Activated gamma-delta T cell treated with Interleukin-2 at 50 U/mL for 16 hours (primary cell): Measurements from ENCODE around the gene CAMK2B.
"Not testable (repeated sequence)": the region's sequence is repeated elsewhere in the genome, so short reads cannot be mapped to it uniquely, and the experiment has no call there.

Source experiments
- DNase-seq: peaks from one replicate; pipeline ENCODE4 v3.0.0-alpha.2; 2020

The CAMK2B gene

DNA sequence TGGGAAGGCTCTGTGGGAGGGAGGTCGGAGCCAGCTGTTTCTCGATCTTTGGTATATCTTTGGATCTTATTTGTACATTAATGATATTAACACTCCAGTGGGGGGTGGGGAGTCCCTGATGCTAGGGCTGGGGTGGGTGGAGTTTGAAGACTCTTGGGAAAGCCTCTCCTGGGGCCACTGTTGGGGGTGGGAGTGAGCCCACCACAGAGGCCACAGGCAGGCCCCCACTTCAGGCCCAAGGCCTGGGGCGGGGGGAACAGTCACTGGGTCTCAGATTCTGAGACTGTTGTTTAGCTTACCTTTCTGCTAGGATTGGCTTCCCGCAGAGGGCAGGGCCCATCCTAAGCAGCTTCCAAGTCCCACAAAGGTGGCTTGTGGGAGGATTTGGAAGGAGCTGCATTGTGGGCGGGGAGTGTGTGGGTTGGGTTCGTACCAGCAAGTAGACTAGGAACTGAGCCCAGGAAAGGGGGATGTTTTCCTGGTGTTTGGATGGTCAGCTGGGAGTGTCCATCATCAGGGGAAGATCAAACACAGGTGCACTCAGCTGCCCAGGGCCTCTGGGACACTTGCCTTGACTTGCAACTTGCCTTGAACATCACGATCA is 112.7 kb downstream of the CAMK2B start:
- no peak for DNase-seq

DNA sequence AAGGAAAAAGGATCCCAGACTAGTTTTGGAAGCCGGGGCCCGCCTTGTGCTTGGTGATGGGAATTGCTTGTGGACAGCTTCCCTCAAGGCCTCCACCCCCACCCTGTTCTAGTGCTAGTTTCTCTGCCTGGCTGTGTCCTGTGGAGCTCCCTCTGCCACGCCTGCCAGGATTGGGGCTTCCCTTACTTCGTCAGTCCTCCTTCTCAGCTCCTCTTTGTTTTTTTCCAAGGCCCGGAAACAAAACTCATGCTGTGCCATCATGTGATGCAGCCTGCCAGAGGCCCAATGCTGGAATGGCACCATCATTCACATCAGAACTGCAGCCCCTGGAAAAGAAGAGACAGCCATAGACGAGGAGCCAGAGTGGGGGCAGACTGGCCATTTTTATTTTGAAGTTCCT is 113.4 kb downstream of the CAMK2B start:
- no peak for DNase-seq

DNA sequence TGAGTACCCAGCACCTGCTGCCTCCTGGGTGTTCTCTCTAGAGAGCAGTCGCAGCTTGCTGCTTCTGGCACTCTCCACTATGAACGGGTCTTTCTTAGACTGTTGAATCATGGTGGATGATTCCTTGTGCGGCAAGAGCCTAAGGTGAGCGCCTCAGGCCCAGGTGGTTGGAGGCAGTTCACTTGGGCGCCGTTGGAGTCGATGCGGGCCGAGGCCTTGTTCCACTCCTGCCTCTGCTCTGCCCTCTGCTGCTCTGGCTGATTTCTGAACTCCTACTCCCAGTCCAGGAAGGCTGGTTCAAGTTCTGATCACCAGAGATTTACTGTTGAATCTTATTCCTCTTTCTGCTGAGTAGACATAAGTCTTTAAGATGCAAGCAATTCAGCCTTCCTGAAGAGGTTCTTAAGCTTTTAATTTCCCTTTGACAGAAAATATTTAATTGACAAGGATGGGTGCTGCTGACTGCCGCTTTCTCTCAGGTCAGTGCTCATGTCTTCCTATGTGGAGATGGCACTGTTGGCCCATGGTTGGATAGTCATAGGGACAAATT is 114.2 kb downstream of the CAMK2B start:
- DNase-seq = no peak

DNA sequence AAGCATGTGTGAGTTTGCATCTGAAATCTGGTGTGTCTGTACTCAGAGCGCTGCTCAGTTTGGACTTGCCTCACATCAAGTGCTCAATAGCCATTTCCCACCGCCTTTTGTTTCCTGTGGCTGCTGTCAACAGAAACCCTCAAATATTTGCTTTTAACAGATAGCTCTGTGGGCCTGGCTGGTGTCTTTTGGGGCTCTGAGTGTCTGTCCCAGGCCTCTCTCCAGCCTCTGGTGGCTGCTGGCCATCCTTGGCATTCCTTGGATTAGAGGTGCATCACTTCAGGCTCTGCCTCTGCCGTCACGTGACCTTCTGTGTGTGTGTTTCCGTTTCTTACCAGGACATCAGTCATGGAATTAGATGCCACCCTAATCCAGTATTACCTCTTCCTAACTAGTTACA is 115.3 kb downstream of the CAMK2B start:
- no peak for DNase-seq

DNA sequence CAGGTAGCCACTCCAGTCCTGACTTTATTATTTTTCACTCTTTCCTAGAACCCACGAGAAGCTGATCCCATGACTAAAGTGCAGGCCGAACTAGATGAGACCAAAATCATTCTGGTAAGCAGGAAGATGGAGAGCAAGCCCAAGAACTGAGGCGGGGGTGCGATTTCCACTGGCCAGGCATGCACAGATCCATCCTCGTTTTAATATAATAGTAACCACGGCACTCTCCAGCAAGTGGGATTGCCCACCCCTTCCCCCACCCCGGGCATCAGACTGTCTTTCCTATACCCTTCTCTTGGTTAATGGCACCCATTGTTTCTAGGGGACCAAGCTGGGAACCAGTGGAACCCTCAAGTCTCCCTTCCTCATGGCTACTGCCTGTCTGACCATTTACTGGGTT is 117.3 kb downstream of the CAMK2B start:
- no peak for DNase-seq

DNA sequence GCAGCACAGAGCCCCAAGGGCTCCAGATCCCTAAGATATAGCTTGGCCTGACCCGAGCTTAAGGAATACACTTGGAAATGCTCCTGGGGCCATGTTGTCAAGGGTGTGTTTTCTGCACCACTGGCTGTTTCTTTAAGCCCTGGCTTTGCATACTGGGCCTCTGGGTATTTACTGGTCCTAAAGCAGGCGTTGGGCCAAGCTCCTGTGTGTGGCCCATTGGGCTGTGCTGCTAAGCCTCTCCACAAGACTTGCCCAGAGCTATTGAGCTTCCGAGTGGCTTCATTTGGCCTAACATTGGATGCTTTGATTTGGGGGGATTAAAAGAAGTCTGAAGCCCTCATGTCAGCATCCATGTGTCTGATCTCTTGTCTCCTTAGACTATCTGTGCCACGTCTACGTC is 119.4 kb downstream of the CAMK2B start:
- no peak for DNase-seq

DNA sequence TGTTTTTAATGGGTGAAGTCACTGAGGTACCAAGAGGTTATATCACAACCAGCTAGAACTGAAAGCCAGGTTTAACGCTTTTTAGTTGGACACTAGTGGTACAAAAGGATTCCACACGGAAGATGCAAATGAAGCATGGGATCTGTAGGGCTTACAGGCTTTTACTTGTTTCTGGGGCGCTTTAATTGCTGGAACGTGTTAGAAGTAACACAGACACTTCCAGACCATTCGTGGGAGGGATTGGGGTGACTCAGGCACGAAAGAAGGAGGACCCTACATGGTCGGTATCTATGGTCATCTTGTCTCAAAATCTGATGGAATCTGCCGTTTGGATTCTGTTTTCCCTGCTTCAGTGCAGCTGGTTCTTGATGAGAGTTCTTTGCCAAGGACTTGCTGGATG is 123.6 kb downstream of the CAMK2B start:
- no peak for DNase-seq

DNA sequence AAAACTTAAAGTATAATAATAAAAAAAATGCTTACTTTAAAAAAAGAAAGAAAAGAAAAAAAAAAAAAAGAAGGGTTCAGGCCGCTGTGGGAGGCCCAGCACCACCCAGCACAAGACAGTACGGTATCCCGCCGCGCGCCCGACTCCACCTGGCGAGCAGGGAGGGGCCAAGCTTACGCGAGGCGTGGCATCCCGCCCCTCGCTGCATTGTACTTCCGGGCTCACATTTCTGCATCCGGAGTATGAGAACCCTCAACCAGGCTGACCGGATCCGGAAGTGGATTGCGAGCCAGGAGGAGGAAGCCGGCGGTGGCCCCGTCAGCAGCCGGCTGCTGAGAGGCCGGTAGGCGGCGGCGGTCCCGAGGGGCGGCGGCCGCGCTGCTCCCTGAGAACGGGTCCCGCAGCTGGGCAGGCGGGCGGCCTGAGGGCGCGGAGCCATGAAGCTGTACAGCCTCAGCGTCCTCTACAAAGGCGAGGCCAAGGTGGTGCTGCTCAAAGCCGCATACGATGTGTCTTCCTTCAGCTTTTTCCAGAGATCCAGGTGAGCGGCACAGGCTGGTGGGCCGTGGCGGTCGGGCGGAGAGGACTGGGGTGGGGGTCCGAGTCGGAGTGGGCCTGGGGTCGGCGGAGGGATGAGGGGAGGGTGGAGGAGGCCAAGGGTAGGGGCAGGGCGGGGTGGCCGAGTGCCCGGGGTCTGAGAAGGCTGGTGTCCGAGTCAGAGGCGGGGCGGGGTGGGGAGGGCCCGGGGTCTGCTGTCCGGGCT is 124.5 kb downstream of the CAMK2B start, which contains the start of gene YKT6:
Gene YKT6, plus strand, starts transcription at position 280 of the 763 bp plus-strand sequence. Its CDS starts 158 bp downstream, at position 438.
- peak; percentile 93 for DNase-seq

DNA sequence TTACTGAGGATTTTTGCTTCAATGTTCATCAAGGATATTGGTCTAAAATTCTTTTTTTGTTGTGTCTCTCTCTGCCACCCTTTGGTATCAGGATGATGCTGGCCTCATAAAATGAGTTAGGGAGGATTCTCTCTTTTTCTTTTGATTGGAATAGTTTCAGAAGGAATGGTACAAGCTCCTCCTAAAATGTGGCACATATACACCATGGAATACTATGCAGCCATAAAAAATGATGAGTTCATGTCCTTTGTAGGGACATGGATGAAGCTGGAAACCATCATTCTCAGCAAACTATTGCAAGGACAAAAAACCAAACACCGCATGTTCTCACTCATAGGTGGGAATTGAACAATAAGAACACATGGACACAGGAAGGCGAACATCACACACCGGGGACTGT is 125.2 kb downstream of the CAMK2B start:
- not testable (repeated sequence) for DNase-seq

DNA sequence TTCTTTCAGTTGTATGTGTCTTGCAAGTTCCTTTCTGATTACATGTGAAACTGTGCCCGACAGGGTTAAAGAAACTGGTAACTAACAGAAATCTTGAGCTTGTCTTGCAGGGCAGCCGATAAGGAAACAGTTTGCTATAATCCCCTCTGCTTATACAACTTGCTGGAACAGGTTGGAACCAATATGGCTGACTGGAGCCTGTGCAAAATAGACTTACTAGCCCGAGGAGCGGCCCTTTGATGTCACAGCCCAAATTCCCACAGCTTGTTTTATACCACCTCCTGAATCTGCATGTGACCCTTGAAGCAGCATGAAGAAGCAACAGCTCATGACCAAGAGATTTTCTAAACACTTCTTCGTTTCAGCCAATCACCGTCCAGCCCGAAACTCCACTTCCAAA is 127.9 kb downstream of the CAMK2B start:
- no peak for DNase-seq

DNA sequence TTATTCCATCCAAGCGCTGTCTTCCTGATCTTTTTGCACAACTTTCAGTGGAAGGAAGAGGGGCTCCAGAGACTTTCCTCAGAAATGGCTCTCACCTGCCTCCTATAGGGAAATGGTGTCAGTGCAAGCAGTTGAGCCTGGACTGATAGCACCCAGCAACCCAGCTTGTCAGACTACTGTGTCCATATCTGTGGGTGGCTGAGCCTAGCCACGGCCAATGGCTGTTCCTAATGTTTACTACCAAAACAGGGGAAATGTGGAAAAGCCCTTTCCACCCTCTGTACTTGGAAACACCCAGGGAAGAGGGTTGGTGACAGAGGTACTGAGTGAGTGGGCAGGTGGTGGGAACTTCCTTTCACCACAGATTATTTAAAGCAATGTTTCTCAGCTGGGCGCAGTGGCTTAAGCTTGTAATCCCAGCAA is 128.9 kb downstream of the CAMK2B start:
- DNase-seq = no peak

DNA sequence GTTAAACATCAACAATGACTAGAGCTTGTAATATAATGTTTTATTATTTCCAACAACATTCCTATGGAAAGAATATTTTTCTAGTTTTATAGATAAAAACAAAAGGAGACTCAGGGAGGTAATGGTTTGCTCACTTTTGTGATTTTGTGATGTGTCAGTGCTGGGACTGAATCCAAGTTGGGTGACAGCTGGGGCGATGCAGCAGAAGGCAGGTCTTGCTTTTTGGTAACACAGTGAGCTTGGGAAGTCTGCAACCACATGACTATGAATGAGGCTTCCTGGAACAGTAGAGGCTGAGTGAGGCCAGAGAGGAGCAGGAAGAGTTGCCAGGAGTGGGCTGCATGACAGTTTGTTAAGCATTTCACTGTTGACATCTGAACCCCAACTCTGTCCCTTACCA is 129.5 kb downstream of the CAMK2B start:
- no peak for DNase-seq

DNA sequence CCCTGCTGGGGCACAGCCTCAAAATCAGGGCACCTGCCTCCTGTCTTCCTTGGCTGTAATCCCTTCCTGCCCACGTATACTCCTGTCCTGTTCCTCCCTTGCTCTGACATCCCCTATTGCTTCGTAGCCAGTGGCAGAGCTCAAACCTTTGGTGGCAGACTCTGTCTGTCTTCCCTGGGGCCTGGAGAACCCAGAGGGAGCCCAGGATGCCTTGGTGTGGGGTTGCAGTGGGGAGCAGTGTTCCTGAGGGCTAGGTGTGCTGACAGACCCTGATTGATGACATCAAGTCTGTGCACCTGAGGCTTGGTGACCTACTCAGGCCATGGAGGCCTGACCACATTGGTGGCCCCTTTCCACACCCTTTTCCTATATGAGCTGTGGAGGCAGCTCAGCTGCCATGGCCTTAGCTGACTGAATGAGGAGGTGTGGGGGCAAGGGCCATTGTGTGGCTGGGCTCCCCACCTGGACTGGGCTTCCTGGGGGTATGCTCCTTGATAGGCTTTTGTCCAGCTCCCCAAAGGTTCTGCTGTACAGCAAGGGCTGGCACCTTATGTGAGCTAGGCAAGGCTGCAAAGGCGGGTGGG is 130.7 kb downstream of the CAMK2B start:
- DNase-seq = no peak

DNA sequence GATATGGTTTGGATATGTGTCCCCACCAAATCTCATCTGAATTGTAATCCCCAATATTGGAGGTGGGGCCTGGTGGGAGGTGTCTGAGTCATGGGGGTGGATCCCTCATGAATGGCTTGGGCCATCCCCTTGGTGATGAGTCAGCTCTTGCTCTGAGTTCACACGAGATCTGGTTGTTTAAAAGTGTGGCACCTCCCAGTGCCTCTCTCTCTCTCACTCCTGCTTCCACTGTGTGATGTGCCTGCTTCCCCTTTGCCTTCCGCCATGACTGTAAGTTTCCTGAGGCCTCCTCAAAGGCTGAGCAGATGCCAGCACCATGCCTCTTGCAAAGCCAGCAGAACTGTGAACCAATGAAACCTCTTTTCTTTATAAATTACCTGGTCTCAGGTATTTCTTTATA is 131.3 kb downstream of the CAMK2B start:
- no peak for DNase-seq

DNA sequence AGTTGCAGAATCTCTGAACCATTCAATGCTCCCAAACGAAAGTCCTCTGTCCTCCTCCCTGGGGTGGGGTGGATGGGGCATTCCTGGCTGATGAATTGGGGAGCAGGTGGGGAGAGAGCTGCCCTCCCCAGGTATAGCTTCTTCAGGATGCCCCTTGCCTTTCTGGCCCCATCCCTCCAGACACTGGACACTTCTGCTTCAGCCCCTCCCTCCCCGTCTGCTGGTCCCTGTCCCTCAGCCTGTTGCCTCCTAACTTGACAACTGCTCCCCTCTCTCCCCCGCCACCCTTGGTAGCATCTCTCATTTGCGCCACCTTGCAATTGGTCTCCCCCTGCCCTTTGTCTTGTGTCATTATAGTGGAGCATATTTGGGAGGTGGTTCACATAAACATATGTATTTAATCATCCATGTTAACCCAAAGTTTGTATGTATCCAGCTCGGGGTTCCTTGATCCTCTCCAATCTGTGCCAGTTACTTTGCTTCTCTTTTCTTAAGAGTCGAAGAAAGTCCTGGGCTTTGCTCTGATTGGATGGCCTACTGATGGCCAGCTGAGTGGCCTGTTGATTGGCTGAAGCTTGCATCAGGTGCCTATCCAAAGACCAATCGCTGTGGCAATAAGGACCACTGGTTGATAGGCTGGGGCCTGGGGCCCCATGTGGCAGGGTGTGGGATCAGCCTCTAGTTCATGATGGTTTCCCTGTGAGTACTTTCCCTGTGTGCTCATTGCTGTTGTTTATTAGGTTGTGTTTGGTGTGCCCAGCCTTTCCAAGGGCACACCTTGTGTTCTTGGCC is 132.2 kb downstream of the CAMK2B start:
- no peak for DNase-seq

DNA sequence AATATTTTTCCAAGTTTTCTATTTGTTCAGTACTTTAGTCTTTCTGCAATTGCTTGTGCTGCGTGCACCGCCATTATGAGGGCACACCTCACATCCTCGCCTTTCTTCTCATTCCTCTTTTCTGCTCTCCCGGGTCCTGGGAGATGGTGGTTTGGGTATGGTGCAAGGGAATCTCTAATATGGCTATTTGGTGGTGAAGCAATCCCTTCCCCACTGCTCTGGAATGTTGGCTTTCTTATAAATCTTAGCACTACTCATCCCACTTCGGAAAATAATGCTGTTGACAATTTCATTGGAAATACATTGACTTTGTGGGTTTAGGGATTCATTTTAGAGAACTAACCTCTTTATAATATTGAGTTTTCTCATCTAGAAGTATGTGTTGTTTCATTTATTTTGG is 134.2 kb downstream of the CAMK2B start:
- no peak for DNase-seq

DNA sequence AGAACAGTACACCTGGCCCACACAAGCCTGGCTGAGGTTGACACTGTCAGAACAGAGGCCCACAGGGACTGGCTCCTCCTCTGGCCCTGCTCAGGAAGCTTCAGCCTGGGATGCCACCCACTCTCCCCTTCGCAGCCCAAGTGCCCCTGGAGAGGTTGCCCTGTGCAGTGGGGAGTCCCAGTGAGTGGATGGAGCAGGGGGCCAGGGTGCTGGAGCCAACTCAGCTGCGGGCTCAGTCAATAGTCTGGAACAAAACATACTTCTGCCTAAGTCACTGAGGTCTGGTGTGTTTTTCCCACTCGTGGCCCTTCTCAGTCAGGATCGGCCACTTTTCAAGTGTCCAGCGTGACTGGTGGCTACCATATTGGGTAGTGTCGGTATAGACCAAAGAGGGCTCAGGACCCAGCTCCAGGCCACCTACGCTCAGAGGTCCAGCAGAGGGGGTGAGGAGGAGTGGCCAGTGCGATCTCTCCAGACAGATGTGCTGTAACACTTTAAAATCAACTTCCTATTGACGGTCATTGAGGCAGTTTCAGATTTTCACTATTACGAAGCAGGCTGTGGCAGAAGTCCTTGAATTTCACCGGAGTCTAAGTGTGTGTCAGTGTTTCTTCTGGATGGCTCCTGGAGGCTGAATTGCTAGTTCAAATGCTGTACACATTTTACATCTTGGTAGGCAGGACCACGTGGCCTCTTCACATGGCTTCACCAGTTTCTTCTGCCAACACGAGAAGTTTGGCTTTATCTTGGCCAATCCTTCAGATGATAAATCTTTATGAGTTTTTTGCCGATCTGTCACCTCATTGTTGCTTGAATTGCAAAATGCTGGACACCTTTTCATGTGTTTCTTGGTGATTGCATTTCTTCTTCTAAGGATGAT is 135.2 kb downstream of the CAMK2B start:
- no peak for DNase-seq

DNA sequence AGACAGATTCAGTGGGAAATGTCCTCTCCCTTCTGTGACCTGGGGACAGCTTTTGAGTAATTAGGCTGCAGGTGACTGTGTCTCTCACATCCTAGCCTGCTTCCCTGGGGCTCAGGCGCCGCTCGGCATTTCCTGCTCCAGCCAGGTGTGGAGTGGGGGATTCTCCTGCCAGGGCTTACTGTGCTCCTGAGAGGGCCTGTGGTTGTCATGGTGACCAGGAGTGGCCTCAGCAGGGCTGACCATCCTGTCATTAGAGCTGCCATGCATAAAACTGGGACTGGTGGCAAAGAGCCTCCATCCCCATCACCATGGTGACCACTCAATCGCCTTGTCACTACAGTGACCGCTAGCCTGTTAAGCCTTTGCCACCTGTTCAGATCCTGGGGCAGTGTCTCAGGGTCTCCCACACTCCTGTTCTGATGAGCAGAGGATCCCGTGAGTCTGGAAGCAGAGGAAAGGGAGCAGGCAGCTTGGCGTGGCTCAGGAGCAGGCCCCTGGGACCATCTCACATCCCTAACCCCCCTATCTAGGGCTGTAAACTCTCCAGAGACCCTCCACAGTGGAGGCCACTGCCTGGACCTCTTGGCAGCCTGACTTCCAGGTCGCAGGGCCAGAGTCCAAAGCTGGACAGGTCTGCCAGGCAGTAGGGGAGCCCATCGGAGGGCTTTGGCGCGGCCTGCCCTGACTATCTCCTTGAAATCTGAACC is 136.0 kb downstream of the CAMK2B start, which contains the start of gene GCK:
Gene GCK, minus strand, starts transcription at position 154 of the 707 bp plus-strand sequence. CDS start 486 bp downstream, outside the sequence.
- no peak for DNase-seq

DNA sequence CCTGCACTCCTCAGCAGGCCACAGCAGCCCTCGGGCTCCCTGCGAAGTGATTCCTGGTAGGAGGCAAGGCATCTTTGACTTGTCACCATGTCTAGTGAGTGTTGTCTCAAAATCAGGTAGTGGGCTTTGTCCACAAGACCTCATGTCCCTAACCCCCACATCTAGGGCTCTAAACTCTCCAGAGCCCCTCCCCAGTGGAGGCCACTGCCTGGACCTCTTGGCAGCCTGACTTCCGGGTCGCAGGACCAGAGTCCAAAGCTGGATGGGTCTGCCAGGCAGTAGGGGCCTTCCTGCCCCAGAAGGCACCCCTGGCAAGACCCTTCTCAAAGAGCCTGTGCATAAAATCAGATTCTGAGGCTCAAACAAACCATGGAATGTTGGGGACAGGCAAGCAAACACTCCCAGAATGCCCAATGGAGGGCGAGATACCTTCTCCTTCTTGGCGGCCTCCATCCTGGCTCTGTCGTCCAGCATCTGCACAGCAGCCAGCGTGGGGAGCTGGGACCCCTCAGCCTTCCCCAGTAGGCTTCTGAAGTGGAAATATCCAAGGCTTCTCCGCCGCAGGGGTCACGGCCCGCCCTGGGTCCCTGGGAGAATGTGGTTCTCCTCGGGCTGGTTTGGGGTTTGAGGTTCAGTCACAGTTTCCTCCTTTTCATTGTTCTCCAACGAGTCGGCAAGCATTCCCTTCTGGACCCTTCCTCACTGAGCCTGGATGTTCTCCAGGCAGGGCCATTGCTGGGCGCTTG is 136.7 kb downstream of the CAMK2B start:
- no peak for DNase-seq

DNA sequence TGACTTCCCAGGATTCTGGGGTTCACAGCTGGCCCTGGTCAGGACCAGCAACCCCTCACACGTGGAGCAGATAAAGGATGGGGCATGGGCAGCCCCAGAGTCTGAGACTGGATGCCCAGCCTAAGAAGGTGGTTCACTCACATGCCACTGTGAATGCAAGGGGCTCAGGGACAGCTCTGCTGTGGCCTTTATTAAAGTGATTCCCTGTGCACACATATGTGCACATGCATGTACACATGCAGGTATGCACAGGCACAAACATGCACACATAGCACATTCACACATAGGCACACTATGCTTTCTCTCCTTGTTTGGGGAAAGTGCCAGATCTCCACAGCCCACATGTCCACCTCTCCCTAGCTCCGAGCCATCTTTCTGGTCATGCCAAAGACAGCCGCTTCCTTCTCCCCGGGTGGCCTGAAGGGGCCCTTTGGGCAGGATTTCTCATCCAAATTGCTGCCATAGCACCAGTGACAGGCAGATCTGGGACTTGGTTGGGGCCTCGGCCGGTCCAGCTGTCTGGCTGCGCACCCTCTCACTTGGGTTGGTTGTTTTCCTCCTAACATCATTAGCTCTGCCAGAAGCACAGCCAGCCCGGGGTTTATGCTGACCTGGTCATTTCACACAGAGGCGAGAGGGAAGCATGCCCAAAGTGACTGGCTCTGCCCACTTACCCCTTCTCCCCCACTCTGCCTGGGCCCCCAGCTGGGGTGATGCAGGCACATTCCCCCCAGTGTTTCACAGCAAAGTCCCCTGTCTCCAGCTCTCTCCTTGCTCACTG is 137.6 kb downstream of the CAMK2B start:
- no peak for DNase-seq
